ENCODE measurements around the gene LINC01488.

The LINC01488 gene

GRCh38 chr11:69492201-69492991 is 10.9 kb downstream of the LINC01488 start:
- no peak for DNase-seq (ENCODE audit: low read depth in 2 of 2)

GRCh38 chr11:69493931-69494821 is 12.7 kb downstream of the LINC01488 start:
- no peak for DNase-seq (ENCODE audit: low read depth in 2 of 2)

- DNase-seq (ENCODE audit: low read depth in 2 of 2): no peak
Measured at GRCh38 chr11:69494851-69495250, 13.4 kb downstream of the LINC01488 start.

GRCh38 chr11:69495441-69496201 is 14.2 kb downstream of the LINC01488 start:
- no peak for DNase-seq (ENCODE audit: low read depth in 2 of 2)

DNA sequence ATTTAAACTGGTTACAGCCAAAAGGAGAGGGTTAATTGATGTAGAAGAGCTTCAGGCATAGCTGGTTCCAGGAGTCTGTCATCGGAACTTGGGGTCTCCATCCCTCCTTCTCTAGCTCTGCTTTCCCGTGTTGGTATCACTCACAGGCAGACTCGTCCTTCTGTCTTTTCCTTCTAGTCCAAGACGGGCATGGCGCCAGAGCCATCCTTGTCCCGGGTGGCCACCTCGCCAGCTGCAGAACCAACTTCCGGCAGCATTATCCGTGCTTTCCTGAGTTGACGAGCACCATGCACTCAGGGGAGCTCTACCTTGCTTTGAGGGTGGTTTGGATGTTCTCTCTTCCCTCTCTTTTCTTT is 14.7 kb downstream of the LINC01488 start:
- DNase-seq (ENCODE audit: low read depth in 2 of 2): no peak

DNA sequence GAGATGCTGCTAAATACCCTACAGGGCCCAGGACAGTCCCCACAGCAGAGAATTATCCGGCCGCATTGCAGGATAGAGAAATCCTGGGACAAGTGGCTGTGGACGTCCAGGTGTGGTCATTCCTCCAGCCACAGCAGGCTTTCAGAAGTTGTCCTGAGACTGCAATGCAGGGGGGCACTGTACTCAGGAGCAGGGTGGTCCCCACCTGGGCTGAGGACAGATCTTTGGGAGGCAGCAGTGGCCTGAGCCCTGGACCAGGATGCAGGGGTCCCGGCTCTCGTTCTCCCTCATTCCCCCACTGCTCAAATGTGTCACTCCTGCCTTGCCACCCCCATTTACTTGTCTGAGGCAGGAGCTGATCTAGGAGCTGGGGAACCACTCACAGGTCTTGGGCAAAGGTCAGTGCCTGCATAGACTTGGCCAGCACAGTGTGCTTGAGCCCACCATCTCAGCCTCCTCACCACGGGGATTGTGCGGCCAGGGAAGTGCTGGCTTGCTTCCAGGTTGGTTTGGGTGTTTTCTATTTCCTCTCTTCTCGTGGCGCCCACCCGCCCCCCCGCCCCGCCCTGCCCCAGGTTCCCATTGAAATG is 15.3 kb downstream of the LINC01488 start:
- no peak for DNase-seq (ENCODE audit: low read depth in 2 of 2)

DNA sequence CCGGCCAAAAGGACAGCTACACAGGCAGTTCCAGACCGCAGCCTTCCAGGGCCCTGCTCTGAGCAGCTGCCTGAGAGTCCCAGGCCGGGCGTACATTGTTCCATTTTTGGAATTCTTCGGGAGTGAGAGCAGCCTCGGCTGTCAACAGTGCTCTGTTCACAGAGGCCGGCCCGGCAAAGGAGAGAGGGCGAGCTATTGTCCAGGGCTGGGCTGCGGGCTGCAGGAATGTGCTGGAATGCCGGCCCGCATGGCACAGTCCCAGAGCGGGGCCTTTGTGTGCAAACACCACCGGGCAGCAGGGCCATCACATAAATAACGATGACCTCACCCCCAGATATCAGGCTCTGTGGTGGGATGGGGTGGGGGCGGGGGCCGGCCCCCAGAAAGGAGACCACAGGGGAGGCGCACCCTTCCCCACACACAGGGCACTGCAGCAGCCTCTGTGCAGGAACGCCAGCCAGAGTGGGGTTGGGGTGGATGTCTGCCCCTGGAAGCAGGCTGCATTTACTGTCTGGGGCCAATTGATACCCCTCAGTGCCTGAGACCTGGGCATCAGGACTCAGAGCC is 15.8 kb downstream of the LINC01488 start:
- peak; percentile 86 to 87 for DNase-seq (ENCODE audit: low read depth in 2 of 2)

DNA sequence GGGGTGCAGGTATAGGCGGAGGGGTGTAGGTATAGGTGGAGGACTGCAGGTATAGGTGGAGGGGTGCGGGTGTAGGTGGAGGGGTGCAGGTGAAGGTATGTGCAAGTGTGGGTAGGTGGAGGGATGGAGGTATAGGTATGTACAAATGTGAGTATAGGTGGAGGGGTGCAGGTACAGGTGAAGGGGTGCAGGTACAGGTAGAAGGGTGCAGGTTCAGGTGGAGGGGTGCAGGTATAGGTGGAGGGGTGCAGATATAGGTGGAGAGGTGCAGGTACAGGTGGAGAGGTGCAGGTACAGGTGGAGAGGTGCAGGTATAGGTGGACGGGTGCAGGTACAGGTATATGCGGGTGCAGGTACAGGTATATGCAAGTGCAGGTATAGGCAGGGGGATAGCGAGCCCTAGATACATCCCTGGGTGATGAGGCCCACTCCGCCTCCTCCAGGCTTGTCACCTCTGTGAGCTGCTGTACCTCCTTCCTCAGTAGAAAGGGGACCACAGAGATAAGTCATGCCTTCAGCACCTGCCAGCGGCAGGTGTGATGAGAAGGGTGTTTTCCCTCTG is 17.2 kb downstream of the LINC01488 start:
- DNase-seq (ENCODE audit: low read depth in 2 of 2): no peak

DNA sequence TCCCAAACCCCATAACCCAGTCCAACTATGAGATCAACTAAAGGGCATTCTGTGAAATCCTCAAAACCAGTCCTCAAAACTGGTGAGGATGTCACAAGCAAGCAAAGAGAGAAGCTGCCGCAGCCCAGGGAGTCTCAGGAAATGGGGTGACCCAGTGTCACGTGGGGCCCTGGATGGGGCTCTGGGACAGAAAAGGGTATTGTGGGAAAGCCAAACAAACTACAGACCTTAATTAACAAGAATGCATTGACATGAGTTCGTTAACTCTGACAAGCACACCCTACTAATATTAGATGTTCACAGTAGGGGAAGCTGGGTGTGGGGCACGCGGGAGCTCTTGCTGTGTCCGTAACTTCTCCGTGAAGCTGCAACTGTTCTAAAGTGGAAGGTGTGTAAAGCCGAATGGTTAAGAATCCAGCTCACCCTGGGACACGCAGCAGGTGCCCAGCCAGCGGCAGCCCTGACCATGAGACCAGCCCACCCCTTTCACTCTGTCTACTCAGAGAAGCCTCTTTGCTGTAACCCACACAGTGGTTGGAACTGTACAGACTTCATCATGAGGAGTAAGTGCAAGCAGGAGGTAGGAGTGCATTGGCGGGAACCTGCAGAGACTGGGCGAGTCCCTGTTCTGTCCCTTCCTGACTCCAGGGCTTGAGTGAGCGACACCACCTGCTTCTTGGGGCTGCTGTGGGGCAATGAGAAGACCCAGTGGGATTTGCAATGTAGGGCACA is 17.9 kb downstream of the LINC01488 start:
- DNase-seq (ENCODE audit: low read depth in 2 of 2): no peak

DNA sequence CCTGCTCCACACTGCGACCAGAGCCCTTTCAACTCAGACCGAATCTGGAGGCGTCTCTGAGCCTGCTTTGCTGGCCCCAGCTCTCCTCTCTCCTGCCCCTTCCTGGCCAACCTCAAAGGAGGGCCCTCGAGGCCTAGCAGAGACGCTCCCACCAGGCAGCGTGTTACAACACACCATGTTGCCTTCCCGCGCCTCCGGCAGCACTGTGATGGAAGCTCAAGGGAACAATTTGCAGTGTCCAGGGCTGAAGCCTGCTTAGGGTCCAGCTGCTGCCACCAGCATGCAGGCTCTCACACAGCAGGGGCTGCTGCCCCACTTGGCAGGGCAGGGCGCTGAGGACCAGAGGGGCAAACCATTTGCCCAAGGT is 18.4 kb downstream of the LINC01488 start:
- no peak for DNase-seq (ENCODE audit: low read depth in 2 of 2)

GRCh38 chr11:69500285-69501120 is 19.0 kb downstream of the LINC01488 start:
- no peak for DNase-seq (ENCODE audit: low read depth in 2 of 2)

- DNase-seq (ENCODE audit: low read depth in 2 of 2): no peak
Measured at GRCh38 chr11:69501121-69501489, 19.6 kb downstream of the LINC01488 start.

- no peak for DNase-seq (ENCODE audit: low read depth in 2 of 2)
Measured at GRCh38 chr11:69501891-69502860, 20.7 kb downstream of the LINC01488 start.

- no peak for DNase-seq (ENCODE audit: low read depth in 2 of 2)
Measured at GRCh38 chr11:69504127-69504526, 22.7 kb downstream of the LINC01488 start.

- DNase-seq (ENCODE audit: low read depth in 2 of 2): no peak
Measured at GRCh38 chr11:69504576-69505335, 23.3 kb downstream of the LINC01488 start.

GRCh38 chr11:69508974-69509373 is 27.5 kb downstream of the LINC01488 start:
- DNase-seq (ENCODE audit: low read depth in 2 of 2): no peak

GRCh38 chr11:69509381-69509780 is 27.9 kb downstream of the LINC01488 start:
- no peak for DNase-seq (ENCODE audit: low read depth in 2 of 2)
